H1 (cell line): ENCODE results near the gene SPPL3. TPM values are rescaled to one million over a fixed set of nuclear protein-coding genes. Genes with fewer than 3 reads are reported as not detected.

ENCODE experiments used
- CTCF ChIA-PET: fragments of 300-600 bp; sonication (Branson Sonifier 250); formaldehyde crosslinking; loops from one replicate; lab custom pipeline; 2021; ENCODE audit not compliant: partially characterized antibody; lab: Charles Lee
- POLR2A ChIA-PET: fragments of 300-600 bp; sonication (Branson Sonifier 250); formaldehyde crosslinking; loops from one replicate; lab custom pipeline; 2021; ENCODE audit warnings: inconsistent platforms; ENCODE audit not compliant: partially characterized antibody; lab: Charles Lee
- DNase-seq, 2 experiments: peaks; one replicate each; pipeline versions ENCODE4 v3.0.0 to v3.0.0-alpha.2; 2010 to 2022; ENCODE audit warnings: low spot score in 2 of 2, low read depth in 1 of 2, mixed read lengths in 1 of 2
- FAIRE-seq: peaks from 2 replicates; lab custom pipeline; 2011; peaks lifted over from hg19 to GRCh38; lab: Jason Lieb, UNC
- H2AFZ ChIP-seq: 2 replicates; pipeline ENCODE4 v1.8.1; 2012; ENCODE audit warnings: low read length, inconsistent platforms
- H2AK5ac ChIP-seq: 2 replicates; pipeline ENCODE4 v1.6.1; 2013; ENCODE audit warnings: low read depth, low read length
- H2BK120ac ChIP-seq: replicated peaks from 2 replicates; pipeline ENCODE3; 2013; ENCODE audit warnings: low read depth, low read length, inconsistent platforms
- H2BK12ac ChIP-seq: 2 replicates; pipeline ENCODE4 v1.6.1; 2013; ENCODE audit warnings: low read depth, low read length
- H2BK15ac ChIP-seq: 2 replicates; pipeline ENCODE4 v1.6.1; 2013; ENCODE audit warnings: low read length
- H2BK20ac ChIP-seq: 2 replicates; pipeline ENCODE4 v1.6.1; 2013; ENCODE audit warnings: low read length
- H2BK5ac ChIP-seq: 2 replicates; pipeline ENCODE4 v1.6.1; 2013; ENCODE audit warnings: low read depth, low read length
- H3K14ac ChIP-seq: 2 replicates; pipeline ENCODE4 v1.6.1; 2013; ENCODE audit warnings: inconsistent platforms; ENCODE audit not compliant: insufficient read length
- H3K18ac ChIP-seq: 2 replicates; pipeline ENCODE4 v1.6.1; 2013; ENCODE audit warnings: low read length; ENCODE audit errors: extremely low read depth
- H3K23ac ChIP-seq: 2 replicates; pipeline ENCODE4 v1.6.1; 2013; ENCODE audit warnings: inconsistent platforms; ENCODE audit not compliant: insufficient read length
- H3K23me2 ChIP-seq: 2 replicates; pipeline ENCODE4 v1.6.1; 2013; ENCODE audit warnings: low read depth, low read length
- H3K27ac ChIP-seq: 2 replicates; pipeline ENCODE4 v1.6.1; 2011; ENCODE audit warnings: low read depth, low read length, inconsistent platforms
- H3K27me3 ChIP-seq, 4 experiments: replicated peaks in 1 of 4; 1 replicate in 1 of 4; 2 replicates in 3 of 4; pipeline versions ENCODE4 v1.6.1 to v1.8.1; 2011 to 2013; ENCODE audit warnings: low read length in 3 of 4, mild to moderate bottlenecking in 3 of 4, inconsistent platforms in 2 of 4, mixed read lengths in 2 of 4, moderate library complexity in 1 of 4; ENCODE audit not compliant: control insufficient read depth in 3 of 4, insufficient read depth in 3 of 4; ENCODE audit errors: extremely low read depth in 1 of 4
- H3K36me3 ChIP-seq, 4 experiments: 2 replicates each; pipeline versions ENCODE4 v1.6.1 to v1.8.1; 2011 to 2013; ENCODE audit warnings: mild to moderate bottlenecking in 4 of 4, low read length in 3 of 4, moderate library complexity in 2 of 4, control low read depth in 1 of 4, inconsistent platforms in 1 of 4; ENCODE audit not compliant: insufficient read depth in 4 of 4, control insufficient read depth in 2 of 4
- H3K4ac ChIP-seq: replicated peaks from 2 replicates; pipeline ENCODE3; 2013; ENCODE audit warnings: low read length, low read depth, mixed read lengths, inconsistent platforms; ENCODE audit not compliant: insufficient read length
- H3K4me1 ChIP-seq, 4 experiments: replicated peaks in 1 of 4; 1 replicate in 1 of 4; 2 replicates in 3 of 4; pipeline versions ENCODE4 v1.6.1 to v1.8.1; 2011 to 2013; ENCODE audit warnings: low read length in 3 of 4, inconsistent platforms in 2 of 4, mixed read lengths in 1 of 4; ENCODE audit not compliant: insufficient read depth in 4 of 4, control insufficient read depth in 3 of 4
- H3K4me2 ChIP-seq, 2 experiments: 2 replicates each; pipeline versions ENCODE4 v1.6.1 to v1.8.1; 2011 to 2013; ENCODE audit warnings: low read depth in 2 of 2, low read length in 2 of 2, control low read depth in 1 of 2, inconsistent platforms in 1 of 2, mild to moderate bottlenecking in 1 of 2; ENCODE audit not compliant: insufficient read depth in 1 of 2
- H3K4me3 ChIP-seq, 4 experiments: fragments of 200-600, 300-600 bp in 1 of 4; sonication (generic), shearing (Covaris generic), sonication (Bioruptor Twin) in 1 of 4; 2 replicates each; pipeline versions ENCODE4 v1.5.1 to v1.8.1; 2011 to 2016; ENCODE audit warnings: low read length in 4 of 4, low read depth in 3 of 4, control low read depth in 2 of 4, inconsistent platforms in 2 of 4, mild to moderate bottlenecking in 2 of 4, mixed read lengths in 1 of 4, moderate library complexity in 1 of 4; ENCODE audit not compliant: insufficient read depth in 2 of 4; ENCODE audit errors: extremely low read depth in 1 of 4
- H3K56ac ChIP-seq: replicated peaks from 2 replicates; pipeline ENCODE3; 2013; ENCODE audit warnings: low read depth, mild to moderate bottlenecking, mixed read lengths, low read length, inconsistent platforms; ENCODE audit not compliant: insufficient read length
- H3K79me1 ChIP-seq: 2 replicates; pipeline ENCODE4 v1.6.1; 2013; ENCODE audit warnings: low read depth, low read length, control low read depth
- H3K79me2 ChIP-seq, 2 experiments: 2 replicates each; pipeline versions ENCODE4 v1.6.1 to v1.8.1; 2012 to 2013; ENCODE audit warnings: low read length in 2 of 2, mild to moderate bottlenecking in 2 of 2, inconsistent platforms in 1 of 2; ENCODE audit not compliant: insufficient read depth in 2 of 2, control insufficient read depth in 1 of 2
- H3K9ac ChIP-seq, 4 experiments: replicated peaks in 1 of 4; 1 replicate in 1 of 4; 2 replicates in 3 of 4; pipeline versions ENCODE4 v1.6.1 to v1.8.1; 2011 to 2013; ENCODE audit warnings: low read depth in 3 of 4, low read length in 3 of 4, control low read depth in 2 of 4, mild to moderate bottlenecking in 2 of 4, moderate library complexity in 2 of 4, inconsistent platforms in 1 of 4; ENCODE audit errors: extremely low read depth in 1 of 4
- H3K9me3 ChIP-seq, 2 experiments: 2 replicates each; pipeline versions ENCODE4 v1.6.1 to v1.8.1; 2012 to 2013; ENCODE audit warnings: mild to moderate bottlenecking in 2 of 2, moderate library complexity in 2 of 2, control low read depth in 1 of 2, inconsistent platforms in 1 of 2, low read depth in 1 of 2, low read length in 1 of 2, mixed read lengths in 1 of 2; ENCODE audit not compliant: insufficient read depth in 2 of 2
- H4K20me1 ChIP-seq, 2 experiments: replicated peaks in 1 of 2; 2 replicates each; pipeline versions ENCODE3 to v1.8.1; 2011 to 2013; ENCODE audit warnings: inconsistent platforms in 2 of 2, low read length in 2 of 2, mild to moderate bottlenecking in 1 of 2; ENCODE audit not compliant: insufficient read depth in 2 of 2, control insufficient read depth in 1 of 2
- H4K5ac ChIP-seq: 2 replicates; pipeline ENCODE4 v1.6.1; 2013; ENCODE audit warnings: low read length, low read depth, mixed read lengths, inconsistent platforms; ENCODE audit not compliant: insufficient read length
- H4K8ac ChIP-seq: 2 replicates; pipeline ENCODE4 v1.8.0; 2013; ENCODE audit warnings: mild to moderate bottlenecking, moderate library complexity, low read length, inconsistent platforms; ENCODE audit not compliant: insufficient read depth; ENCODE audit errors: extremely low read depth
- H4K91ac ChIP-seq: replicated peaks from 2 replicates; pipeline ENCODE3; 2013; ENCODE audit warnings: low read length, mixed read lengths, inconsistent platforms; ENCODE audit not compliant: insufficient read length
- TAF1 ChIP-seq: IDR thresholded peaks from 2 replicates; pipeline ENCODE4 v1.6.1; 2011; ENCODE audit warnings: mild to moderate bottlenecking, low read depth, low read length
- WGBS, 2 experiments: shearing (Covaris generic) in 1 of 2; methylation state at CpG; one replicate each; pipeline versions ENCODE4 v1.1.6 to v1.1.7; 2013 to 2015; ENCODE audit warnings: low lambda C conversion rate in 2 of 2, mixed read lengths in 2 of 2, inconsistent platforms in 1 of 2, low coverage in 1 of 2, missing lambda C conversion rate in 1 of 2; ENCODE audit not compliant: insufficient replicate concordance in 2 of 2, insufficient coverage in 1 of 2, insufficient read length in 1 of 2; ENCODE audit errors: extremely low coverage in 1 of 2, missing lambda C conversion rate in 1 of 2; 5-methylcytosine and 5-hydroxymethylcytosine counted together
- polyA plus RNA-seq, 7 experiments: library from polyadenylated mRNA; depleted of rRNA in 3 of 7; stranded (reverse) in 5 of 7; unstranded in 2 of 7; fragments of >200 nt in 5 of 7; fragments of 200-250 nt in 2 of 7; gene quantifications; 1 replicate in 5 of 7; 2 replicates in 1 of 7; 4 replicates in 1 of 7; pipeline versions ENCODE4 v1.2.1 to v1.2.3, GENCODE V29; 2011 to 2013; ENCODE audit warnings: missing spikeins in 2 of 7, mixed read lengths in 2 of 7
- total RNA-seq: library from RNA; stranded (reverse); fragmentation: NEBNext Ultra II Directional; extraction: Animal tissue kit (Norgen Biotek cat#: 25700); gene quantifications from 2 replicates; pipeline ENCODE4 v1.2.1, GENCODE V29; 2021

SPPL3 gene
- total and polyA plus RNA-seq, 2 of the 8 experiments (the other 6 are each of a cell fraction or from before 2014, with no cell fraction given) = 27.3 to 48.4 TPM

- Histone ChIP-seq H3K27ac (no peak overlapping the region), H3K18ac (no peak overlapping the region), H3K4me1 (peaks cover 5 to 13% (median 9%) of the 10 kb centered on the region in 4 experiments; a peak in 6 of 7 replicates), H3K79me2 (peaks cover 0 to 28% of the 10 kb centered on the region in 2 experiments; a peak in 2 of 4 replicates), H4K20me1 (peaks cover 2 to 6% of the 10 kb centered on the region in 2 experiments), H2BK12ac (no peak overlapping the region), H2BK15ac (no peak overlapping the region), H3K4me3 (no peak overlapping the region), H3K23ac (no peak overlapping the region), H3K36me3 (peaks cover 19 to 53% (median 40%) of the 10 kb centered on the region in 4 experiments), H3K9ac (no peak overlapping the region), H2BK5ac (no peak overlapping the region), H4K5ac (no peak overlapping the region), H3K56ac (no peak overlapping the region), H3K79me1 (peaks cover 13% of the 10 kb centered on the region), H4K91ac (no peak overlapping the region), H3K9me3 (no peaks in the 10 kb centered on the region), H3K23me2 (peaks cover 5% of the 10 kb centered on the region; the same call in 1 of the 2 replicates), H2AK5ac (no peak overlapping the region), H2BK20ac (no peak overlapping the region), H4K8ac (no peak overlapping the region), H2AFZ (no peak overlapping the region), H3K27me3 (no peaks in the 10 kb centered on the region), H3K4ac (no peak overlapping the region), H3K4me2 (no peak overlapping the region), H3K14ac (no peak overlapping the region), H2BK120ac (no peak overlapping the region)
- peak in 1 of 2 experiments; percentile 75 for DNase-seq
- peak; percentile 87 for FAIRE-seq
- ChIA-PET POLR2A (no interaction called here), CTCF (interaction anchor here (0.6 to 2.4 kb wide), 9 partner anchors 11 to 472 kb away, joined by 3 to 20 read pairs (median 5); partner anchors contain the start of gene POP5)
- 46% methylated on average over 4 of the region's 4 CpGs; no CpG with 5 or more reads in 1 of the 2 experiments for WGBS, 2 experiments
- no peak for TF ChIP-seq TAF1
Measured at GRCh38 chr12:120713861-120714482, 190.2 kb downstream of the SPPL3 start.
